IPS DF 6.9 (cell line): ENCODE results near the gene VWA5B2.
A peak's percentile ranks its signal among the peaks of the same experiment; 100 is the strongest.

ENCODE experiments used
- DNase-seq: peaks from one replicate; pipeline ENCODE4 v3.0.0-alpha.2; 2013; ENCODE audit warnings: low read depth, low spot score
- H3K27ac ChIP-seq: one replicate; pipeline ENCODE4 v1.5.1; 2013; ENCODE audit warnings: low read length, control low read depth
- H3K27me3 ChIP-seq: 2 replicates; pipeline ENCODE4 v1.6.1; 2013; ENCODE audit warnings: mild to moderate bottlenecking, low read length; ENCODE audit not compliant: control insufficient read depth, insufficient read depth
- H3K36me3 ChIP-seq: 2 replicates; pipeline ENCODE4 v1.6.1; 2013; ENCODE audit warnings: low read length; ENCODE audit not compliant: control insufficient read depth, insufficient read depth
- H3K4me1 ChIP-seq: 2 replicates; pipeline ENCODE4 v1.6.1; 2013; ENCODE audit warnings: low read length; ENCODE audit not compliant: control insufficient read depth, insufficient read depth
- H3K4me3 ChIP-seq: 2 replicates; pipeline ENCODE4 v1.5.1; 2013; ENCODE audit warnings: mild to moderate bottlenecking, low read length
- H3K9me3 ChIP-seq: 2 replicates; pipeline ENCODE4 v1.6.1; 2013; ENCODE audit warnings: low read length, inconsistent platforms; ENCODE audit not compliant: control insufficient read depth, insufficient read depth
- WGBS: extraction: QIAGEN DNeasy Blood & Tissue Kit; methylation state at CpG from one replicate; pipeline ENCODE4 v1.1.7; 2013; ENCODE audit warnings: mixed read lengths, missing lambda C conversion rate; ENCODE audit not compliant: insufficient read length, insufficient coverage; 5-methylcytosine and 5-hydroxymethylcytosine counted together

Gene VWA5B2

DNA sequence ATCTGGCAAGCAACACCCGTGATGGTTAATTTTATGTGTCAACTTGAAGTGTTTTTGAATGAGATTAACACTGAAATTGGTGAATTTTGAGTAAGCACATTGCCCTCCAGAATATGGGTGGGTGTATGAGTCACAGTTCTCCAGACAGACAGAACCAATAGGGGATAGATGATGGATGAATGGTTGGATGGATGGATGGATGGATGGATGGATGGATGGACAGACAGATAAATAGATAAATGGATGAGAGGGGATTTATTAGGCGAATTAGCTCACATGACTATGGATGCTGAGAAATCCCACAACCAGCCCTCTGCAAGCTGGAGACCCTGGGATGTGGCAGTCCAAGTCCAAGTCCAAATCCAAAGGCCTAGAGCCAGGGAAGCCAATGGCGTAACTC, 5.4 kb upstream of the VWA5B2 start:
- no peak overlapping the region for H3K27ac ChIP-seq
- peaks cover 11% of the 10 kb centered on the region for H3K27me3 ChIP-seq
- H3K4me1 ChIP-seq = peaks cover 2% of the 10 kb centered on the region; the same call in 1 of the 2 replicates
- DNase-seq = no peak
- no peak overlapping the region for H3K4me3 ChIP-seq
- no peaks in the 10 kb centered on the region for H3K36me3 ChIP-seq
- H3K9me3 ChIP-seq = no peaks in the 10 kb centered on the region
- no CpG with 5 or more reads among the region's 3 CpGs for WGBS

- H3K4me3 ChIP-seq = no peak overlapping the region
- peaks cover 42% of the 10 kb centered on the region for H3K27me3 ChIP-seq
- no peak overlapping the region for H3K27ac ChIP-seq
- no peaks in the 10 kb centered on the region for H3K9me3 ChIP-seq
- no CpG with 5 or more reads among the region's 2 CpGs for WGBS
- H3K36me3 ChIP-seq = no peaks in the 10 kb centered on the region
- DNase-seq = no peak
- peaks cover 2% of the 10 kb centered on the region; the same call in 1 of the 2 replicates for H3K4me1 ChIP-seq
Observed at GRCh38 chr3:184227481-184227935, 1.9 kb upstream of the VWA5B2 start.

GRCh38 chr3:184228376-184229137, 828 bp upstream of the VWA5B2 start:
- no peaks in the 10 kb centered on the region for H3K9me3 ChIP-seq
- H3K36me3 ChIP-seq = no peaks in the 10 kb centered on the region
- no CpG with 5 or more reads among the region's 12 CpGs for WGBS
- H3K27me3 ChIP-seq = peaks cover 46% of the 10 kb centered on the region
- DNase-seq = no peak
- peaks cover 2% of the 10 kb centered on the region; the same call in 1 of the 2 replicates for H3K4me1 ChIP-seq
- H3K27ac ChIP-seq = no peak overlapping the region
- peak overlapping the region; percentile 34; the same call in 1 of the 2 replicates for H3K4me3 ChIP-seq

- no peak for DNase-seq
- Histone ChIP-seq H3K27ac (no peak overlapping the region), H3K9me3 (no peaks in the 10 kb centered on the region), H3K27me3 (peaks cover 46% of the 10 kb centered on the region), H3K4me1 (peaks cover 2% of the 10 kb centered on the region; the same call in 1 of the 2 replicates), H3K36me3 (no peaks in the 10 kb centered on the region), H3K4me3 (peak overlapping the region; percentile 34; the same call in 1 of the 2 replicates)
- no CpG with 5 or more reads among the region's 61 CpGs for WGBS
Observed at GRCh38 chr3:184230081-184230602, 757 bp downstream of the VWA5B2 start.

- peaks cover 46% of the 10 kb centered on the region for H3K27me3 ChIP-seq
- H3K4me3 ChIP-seq = peak overlapping the region; percentile 34; the same call in 1 of the 2 replicates
- no peaks in the 10 kb centered on the region for H3K36me3 ChIP-seq
- peaks cover 2% of the 10 kb centered on the region; the same call in 1 of the 2 replicates for H3K4me1 ChIP-seq
- no peaks in the 10 kb centered on the region for H3K9me3 ChIP-seq
- no CpG with 5 or more reads among the region's 79 CpGs for whole genome bisulfite sequencing
- H3K27ac ChIP-seq = no peak overlapping the region
- DNase-seq = no peak
Observed at GRCh38 chr3:184230603-184231528, 1.5 kb downstream of the VWA5B2 start.

GRCh38 chr3:184231671-184232070, 2.3 kb downstream of the VWA5B2 start:
- DNase-seq = no peak
- Histone ChIP-seq H3K27ac (no peak overlapping the region), H3K4me3 (no peak overlapping the region), H3K36me3 (no peaks in the 10 kb centered on the region), H3K27me3 (peaks cover 46% of the 10 kb centered on the region), H3K9me3 (no peaks in the 10 kb centered on the region), H3K4me1 (peaks cover 2% of the 10 kb centered on the region; the same call in 1 of the 2 replicates)
- no CpG with 5 or more reads among the region's 3 CpGs for WGBS

- H3K36me3 ChIP-seq = no peaks in the 10 kb centered on the region
- peaks cover 2% of the 10 kb centered on the region; the same call in 1 of the 2 replicates for H3K4me1 ChIP-seq
- no peaks in the 10 kb centered on the region for H3K9me3 ChIP-seq
- H3K4me3 ChIP-seq = no peak overlapping the region
- DNase-seq = no peak
- no peak overlapping the region for H3K27ac ChIP-seq
- peaks cover 41% of the 10 kb centered on the region for H3K27me3 ChIP-seq
- no CpG with 5 or more reads among the region's 23 CpGs for WGBS
Observed at GRCh38 chr3:184233127-184233843, 3.9 kb downstream of the VWA5B2 start.

DNA sequence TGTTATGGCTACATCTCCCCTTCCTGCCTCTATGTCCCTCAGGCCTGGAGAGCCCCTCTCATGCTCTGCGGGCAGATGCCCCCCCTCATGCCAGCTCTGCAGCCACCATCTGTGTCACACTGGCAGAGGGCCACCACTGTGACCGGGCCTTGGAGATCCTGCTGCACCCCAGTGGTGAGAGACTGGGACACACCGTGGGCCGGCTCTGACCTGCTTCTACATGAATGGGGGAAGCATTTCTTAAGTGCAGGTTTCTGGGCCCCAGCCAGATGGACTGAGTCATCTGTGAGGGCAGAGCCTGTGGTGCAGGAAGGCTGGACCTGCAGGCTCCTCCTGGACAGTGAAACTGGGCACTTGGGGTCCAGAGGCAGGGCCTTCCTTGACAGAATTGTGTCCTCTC, 4.8 kb downstream of the VWA5B2 start:
- no peaks in the 10 kb centered on the region for H3K36me3 ChIP-seq
- H3K4me3 ChIP-seq = no peak overlapping the region
- H3K27ac ChIP-seq = no peak overlapping the region
- no peaks in the 10 kb centered on the region for H3K4me1 ChIP-seq
- DNase-seq = no peak
- no peaks in the 10 kb centered on the region for H3K9me3 ChIP-seq
- H3K27me3 ChIP-seq = peaks cover 33% of the 10 kb centered on the region
- WGBS = no CpG with 5 or more reads among the region's 4 CpGs

GRCh38 chr3:184234671-184235380, 5.4 kb downstream of the VWA5B2 start:
- H3K4me3 ChIP-seq = no peak overlapping the region
- peaks cover 29% of the 10 kb centered on the region for H3K27me3 ChIP-seq
- no peak overlapping the region for H3K27ac ChIP-seq
- no peak for DNase-seq
- no peaks in the 10 kb centered on the region for H3K9me3 ChIP-seq
- H3K4me1 ChIP-seq = no peaks in the 10 kb centered on the region
- no peaks in the 10 kb centered on the region for H3K36me3 ChIP-seq
- WGBS = no CpG with 5 or more reads among the region's 19 CpGs
